HG02870 (cell line): ENCODE measurements around the gene MYO1F.
"Not testable (repeated sequence)": the region's sequence is repeated elsewhere in the genome, so short reads cannot be mapped to it uniquely, and the experiment has no call there.

Experiments
- ATAC-seq: cut with Tn5 transposase; IDR thresholded peaks from one replicate; pipeline ENCODE4 v1.9.1; 2021; ENCODE audit warnings: mild to moderate bottlenecking, moderate library complexity; ENCODE audit not compliant: unreplicated experiment

The MYO1F gene

DNA sequence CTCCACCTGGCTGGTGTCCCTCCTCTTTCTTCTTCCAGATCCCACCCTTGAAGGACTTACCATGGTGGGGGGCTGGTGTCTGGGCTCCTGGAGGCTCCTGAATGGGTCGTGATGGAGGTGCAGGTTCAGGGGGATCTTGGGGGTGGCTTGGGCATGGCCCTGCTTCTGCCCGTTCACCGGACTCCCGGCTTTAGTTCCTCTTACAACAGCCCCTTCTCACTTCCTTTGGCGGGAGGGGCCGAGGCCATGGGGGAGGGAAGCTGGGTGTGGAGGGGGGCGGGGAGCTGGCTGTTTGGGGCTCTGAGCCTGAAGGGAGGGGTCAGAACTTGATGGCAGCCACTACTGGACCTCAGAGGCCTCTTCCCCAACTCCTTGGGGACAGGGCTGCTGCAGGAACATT lies at the start of gene MYO1F:
Gene MYO1F (minus strand): TSS at position 196 of the 400 bp plus-strand sequence. CDS start 133 bp downstream, at position 63.
- no peak for ATAC-seq

GRCh38 chr19:8626842-8627241 lies 49.6 kb upstream of the MYO1F start:
- ATAC-seq, result no peak

DNA sequence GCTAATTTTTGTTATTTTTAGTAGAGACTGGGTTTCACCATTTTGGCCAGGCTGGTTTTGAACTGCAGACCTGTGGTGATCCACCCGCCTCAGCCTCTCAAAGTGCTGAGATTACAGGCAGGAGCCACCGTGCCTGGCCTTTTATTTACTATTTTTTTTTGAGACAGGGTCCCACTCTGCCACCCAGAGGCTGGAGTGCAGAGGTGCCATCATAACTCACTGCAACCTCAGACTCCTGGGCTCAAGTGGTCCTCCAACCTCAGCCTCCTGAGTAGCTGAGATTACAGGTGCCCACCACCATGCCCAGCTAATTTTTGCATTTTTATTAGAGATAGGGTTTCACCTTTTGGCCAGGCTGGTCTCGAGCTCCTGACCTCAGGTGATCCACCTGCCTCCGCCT lies 45.6 kb upstream of the MYO1F start:
- ATAC-seq, result not testable (repeated sequence)

- ATAC-seq, result no peak
These were observed 41.5 kb upstream of the MYO1F start for GRCh38 chr19:8618751-8619150.

DNA sequence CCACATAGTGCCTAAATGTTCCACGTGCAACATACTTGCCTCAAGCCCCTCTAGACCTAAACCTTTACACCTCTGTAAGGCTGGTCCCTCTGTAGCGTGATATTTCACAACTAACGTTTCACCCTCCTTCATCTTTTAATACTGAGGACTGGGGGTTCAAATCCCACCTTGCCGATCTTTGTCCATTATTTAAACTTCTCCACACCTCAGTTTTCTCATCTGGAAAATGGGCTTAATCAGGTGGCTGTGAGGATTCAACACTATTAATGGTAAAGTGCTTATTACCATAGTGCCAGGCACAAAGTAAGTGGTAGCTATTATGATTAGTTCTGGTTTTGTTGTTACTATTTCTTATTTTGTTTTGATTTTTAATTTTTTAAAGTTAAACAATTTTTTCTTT lies 40.7 kb upstream of the MYO1F start:
- ATAC-seq, result no peak

- ATAC-seq, result not testable (repeated sequence)
These were observed 40.1 kb upstream of the MYO1F start for GRCh38 chr19:8617325-8617724.

DNA sequence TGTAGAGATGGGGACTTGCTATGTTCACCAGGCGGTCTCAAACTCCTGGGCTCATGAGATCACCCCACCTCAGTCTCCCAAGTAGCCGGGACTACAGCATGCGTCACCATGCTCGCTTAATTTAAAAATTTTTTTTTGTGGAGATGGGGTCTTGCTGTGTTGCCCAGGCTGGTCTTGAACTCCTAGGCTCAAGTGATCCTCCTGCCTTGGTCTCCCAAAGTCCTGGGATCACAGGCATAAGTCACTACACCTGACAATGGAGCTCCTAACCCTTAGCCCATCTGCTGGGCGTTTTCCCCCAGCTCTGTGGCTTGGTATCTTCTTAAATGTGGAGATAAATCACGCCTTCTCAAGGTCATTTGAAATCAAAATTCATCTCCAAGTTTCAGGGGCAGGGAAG lies 39.6 kb upstream of the MYO1F start:
- ATAC-seq, result no peak

DNA sequence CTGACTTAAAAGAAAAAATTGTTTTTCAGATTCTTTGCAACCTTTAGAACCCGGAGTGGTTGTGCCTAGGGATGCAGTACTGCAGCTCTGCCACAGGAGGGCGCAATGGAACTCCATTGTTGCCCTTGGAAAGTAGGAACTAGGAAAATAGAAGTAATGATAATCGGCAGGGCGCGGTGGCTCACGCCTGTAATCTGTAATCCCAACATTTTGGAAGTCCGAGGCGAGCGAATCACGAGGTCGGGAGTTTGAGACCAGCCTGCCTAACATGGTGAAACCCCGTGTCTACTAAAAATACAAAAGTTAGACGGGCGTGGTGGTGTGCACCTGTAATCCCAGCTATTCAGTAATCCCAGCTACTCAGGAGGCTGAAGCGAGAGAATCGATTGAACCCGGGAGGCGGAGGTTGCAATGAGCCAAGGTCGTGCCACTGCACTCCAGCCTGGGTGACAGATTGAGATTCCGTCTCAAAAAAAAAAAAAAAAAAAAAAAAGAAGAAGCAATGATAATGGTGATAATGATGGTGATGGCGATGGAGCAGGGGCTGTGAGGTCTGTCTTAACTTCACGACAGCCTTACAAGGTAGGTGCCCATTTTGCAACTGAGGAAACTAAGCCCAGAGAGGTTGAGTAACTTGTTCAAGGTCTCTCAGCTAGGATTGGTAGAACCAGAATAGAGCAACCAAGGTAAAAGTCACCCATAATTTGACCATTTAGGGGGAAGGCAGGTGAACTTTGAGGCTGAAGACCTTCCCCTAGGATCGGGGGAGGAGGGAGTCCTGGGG lies 38.8 kb upstream of the MYO1F start:
- ATAC-seq, result no peak

- no peak for ATAC-seq
These were observed 37.8 kb upstream of the MYO1F start for GRCh38 chr19:8615024-8615423.

DNA sequence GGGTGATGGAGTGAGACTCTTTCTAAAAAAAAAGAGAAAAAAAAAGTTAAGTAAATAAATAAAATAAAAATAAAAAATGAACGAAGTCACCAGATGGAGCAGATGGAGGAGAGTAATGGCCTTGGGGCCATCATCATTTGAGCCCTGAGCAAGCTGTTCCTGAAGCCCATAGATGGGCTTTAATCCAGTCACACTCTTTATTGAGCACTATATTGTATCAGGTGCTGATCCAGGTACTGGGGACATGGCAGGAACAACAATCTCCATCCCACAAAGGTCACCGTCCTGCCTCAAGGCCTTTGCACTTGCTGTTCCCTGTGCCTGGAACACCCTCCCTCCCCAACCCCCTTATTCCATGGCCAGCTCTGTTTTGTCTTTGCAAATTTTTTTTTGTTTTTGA lies 37.2 kb upstream of the MYO1F start:
- no peak for ATAC-seq

DNA sequence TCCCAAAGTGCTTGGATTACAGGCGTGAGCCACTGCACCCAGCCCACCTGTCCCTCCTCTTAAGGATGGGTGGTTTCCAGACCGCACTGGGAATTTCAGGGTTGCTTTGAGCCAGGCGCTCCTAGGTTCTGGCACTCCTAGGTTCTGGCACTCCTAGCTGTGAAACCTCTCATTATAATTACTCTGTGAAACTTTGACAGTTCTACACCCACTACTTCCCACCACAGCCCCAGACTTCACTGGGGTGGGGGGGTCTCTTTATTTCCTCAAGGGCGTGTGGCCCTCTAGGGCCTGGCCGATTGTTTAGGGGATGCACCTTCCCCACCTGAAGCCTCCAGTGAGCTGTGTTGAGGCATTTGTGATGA lies 35.5 kb upstream of the MYO1F start:
- ATAC-seq, result no peak

DNA sequence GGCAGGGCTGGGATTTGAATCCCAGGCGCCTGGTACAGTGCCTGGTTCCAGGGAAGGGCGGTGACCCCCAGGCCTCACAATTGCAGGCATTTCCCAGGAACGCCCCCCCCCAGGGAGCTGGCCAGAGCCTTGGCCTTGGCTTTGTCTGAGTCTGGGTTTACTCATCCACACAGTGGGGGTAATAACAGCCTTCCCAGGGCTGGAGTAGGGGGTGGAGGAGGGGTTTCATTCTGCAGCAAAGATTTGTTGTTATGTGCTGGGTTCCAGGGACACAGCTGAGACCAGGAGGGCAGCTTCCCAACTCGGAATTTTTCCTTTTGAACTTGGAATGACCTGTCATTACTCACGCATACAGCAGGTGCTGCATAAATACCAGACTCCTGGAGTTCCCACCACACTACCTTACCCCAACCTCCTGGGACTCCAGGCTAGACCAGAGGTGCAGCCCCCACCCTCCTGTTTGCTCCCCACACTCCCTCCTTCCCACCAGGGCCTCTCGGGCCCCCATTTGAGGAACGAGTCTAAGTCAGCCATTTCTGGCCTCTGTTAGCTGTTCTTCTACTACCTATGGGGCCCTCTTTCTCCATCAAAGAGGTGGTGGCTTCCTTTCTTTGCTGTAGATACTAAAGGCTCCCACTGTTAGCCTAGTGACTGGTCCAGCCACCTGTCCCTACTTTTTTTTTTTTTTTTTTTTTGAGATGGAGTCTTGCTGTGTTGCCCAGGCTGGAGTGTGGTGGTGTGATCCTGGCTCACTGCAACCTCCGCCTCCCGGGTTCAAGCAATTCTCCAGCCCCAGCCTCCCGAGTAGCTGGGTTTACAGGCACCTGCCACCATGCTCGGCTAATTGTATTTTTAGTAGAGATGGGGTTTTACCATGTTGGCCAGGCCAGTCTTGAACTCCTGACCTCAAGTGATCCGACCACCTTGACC lies 34.9 kb upstream of the MYO1F start:
- ATAC-seq, result no peak

DNA sequence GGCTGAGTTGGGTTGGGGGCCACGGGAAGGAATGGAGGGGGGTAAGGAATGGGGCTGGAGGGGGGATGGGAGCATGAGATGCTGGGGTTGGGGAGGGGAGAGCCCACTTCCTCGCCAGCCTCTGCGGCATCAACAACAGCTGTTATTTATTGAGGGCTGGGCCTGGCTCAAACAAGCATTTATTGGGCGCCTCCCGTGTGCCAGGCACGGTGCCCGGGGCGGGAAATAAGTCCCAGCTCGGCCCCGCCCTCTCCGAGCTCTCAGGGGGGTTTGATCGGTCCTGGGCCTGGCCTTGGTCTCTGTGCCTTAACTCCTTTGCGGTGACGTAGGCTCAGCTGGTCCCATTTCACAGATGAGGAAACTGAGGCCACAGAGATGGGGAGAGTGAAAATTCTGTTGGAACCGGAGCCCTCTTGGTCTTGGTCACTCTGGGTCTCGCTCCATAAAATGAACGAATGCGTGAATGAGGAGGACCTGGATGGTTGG lies 34.2 kb upstream of the MYO1F start:
- no peak for ATAC-seq

GRCh38 chr19:8610936-8611300 lies 33.7 kb upstream of the MYO1F start:
- no peak for ATAC-seq

GRCh38 chr19:8610041-8610935 lies 33.0 kb upstream of the MYO1F start, which contains the start of gene ADAMTS10:
ADAMTS10 (minus strand) TSS chr19:8610715; CDS start chr19:8605710, 5,005 bp downstream.
- no peak for ATAC-seq

DNA sequence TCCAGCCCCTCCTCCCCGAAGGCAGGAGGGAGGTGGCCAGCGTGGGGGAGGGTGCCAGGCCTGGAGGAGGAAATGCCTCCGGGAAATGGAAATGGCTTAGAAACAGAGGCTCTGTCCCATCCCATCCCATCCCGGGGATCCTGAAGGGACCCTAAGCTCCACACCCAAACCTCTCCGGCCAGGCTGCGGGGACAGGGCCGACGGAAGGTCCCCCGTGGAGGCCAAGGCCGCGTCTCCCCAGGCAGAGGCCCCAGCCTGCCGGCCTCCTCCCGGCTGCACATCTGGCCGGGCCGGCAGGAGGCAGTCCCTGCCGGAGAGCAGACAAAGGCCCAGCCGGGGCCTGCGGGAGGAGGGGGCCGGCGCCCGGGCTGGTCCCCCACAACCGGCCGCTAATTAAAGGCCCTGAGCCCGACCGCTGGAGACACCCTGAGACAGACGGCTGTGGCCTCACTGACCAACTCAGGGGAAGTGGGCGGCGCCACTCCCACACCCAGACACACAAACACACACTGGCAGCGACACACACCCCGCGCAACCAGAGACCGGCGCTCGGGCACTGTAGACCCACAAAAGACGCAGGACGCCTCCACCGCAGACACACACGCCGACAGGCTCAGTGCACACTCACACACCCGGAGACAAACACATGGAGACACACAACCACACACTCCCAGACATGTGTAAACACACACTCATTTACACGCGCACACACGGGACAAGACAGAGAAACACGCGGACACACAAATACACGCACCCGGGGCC lies 32.2 kb upstream of the MYO1F start:
- ATAC-seq, result no peak

GRCh38 chr19:8608941-8609278 lies 31.7 kb upstream of the MYO1F start:
- ATAC-seq, result no peak

- ATAC-seq, result no peak
These were observed 30.1 kb upstream of the MYO1F start for GRCh38 chr19:8607386-8607785.

DNA sequence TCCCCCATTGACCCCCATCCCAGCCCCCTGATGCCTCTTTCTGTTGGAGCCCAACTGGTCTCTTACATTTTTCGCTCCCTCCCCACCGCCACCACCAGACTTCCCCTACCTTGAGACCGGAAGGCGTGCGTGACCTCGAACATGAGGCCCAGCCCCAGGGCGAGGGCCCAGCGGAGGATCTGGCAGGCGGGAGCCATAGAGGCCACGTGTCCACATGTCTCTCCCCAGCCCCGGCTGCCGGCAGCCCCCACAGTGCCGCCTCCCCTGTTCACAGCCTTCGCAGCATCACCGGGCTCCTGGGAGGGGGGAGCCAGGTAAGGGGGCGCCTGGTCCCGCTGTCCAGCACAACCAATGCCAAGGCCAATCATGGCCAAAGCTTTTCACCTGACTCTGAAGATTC lies 28.3 kb upstream of the MYO1F start:
- no peak for ATAC-seq

DNA sequence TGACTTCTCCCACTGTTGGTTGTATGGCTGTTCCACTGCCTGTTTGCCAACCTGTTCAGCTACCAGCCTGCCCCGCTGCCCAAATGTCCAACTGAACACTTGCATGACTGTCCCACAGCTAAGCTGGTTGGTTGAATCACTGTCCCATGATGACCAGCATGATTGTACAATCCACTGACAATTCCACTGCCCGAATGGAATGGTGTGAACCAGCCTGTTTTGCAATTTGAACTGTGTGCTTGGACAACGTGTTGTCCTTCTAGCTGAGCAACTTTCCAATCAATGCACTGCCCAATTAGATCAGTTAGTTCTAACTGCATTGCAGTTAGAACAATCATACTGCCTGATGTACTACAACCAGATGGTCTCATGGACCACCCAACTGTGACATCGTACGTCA lies 24.6 kb upstream of the MYO1F start:
- no peak for ATAC-seq
